ENCODE results near the gene CERT1.
A peak's percentile ranks its signal among the peaks of the same experiment; 100 is the strongest.
"Not testable (repeated sequence)": the region's sequence is repeated elsewhere in the genome, so short reads cannot be mapped to it uniquely, and the experiment has no call there.

The CERT1 gene

GRCh38 chr5:75348241-75348640 is 163.2 kb downstream of the CERT1 start:
- no peak for DNase-seq (ENCODE audit: low read depth, low spot score)

GRCh38 chr5:75342836-75343235 is 168.6 kb downstream of the CERT1 start:
- DNase-seq (ENCODE audit: low read depth, low spot score) = no peak

GRCh38 chr5:75341934-75342333 is 169.5 kb downstream of the CERT1 start:
- no peak for DNase-seq (ENCODE audit: low read depth, low spot score)

GRCh38 chr5:75340714-75341478 is 170.5 kb downstream of the CERT1 start:
- DNase-seq (ENCODE audit: low read depth, low spot score) = no peak

GRCh38 chr5:75338408-75338807 is 173.0 kb downstream of the CERT1 start:
- no peak for DNase-seq (ENCODE audit: low read depth, low spot score)

- DNase-seq (ENCODE audit: low read depth, low spot score) = no peak
These were observed 173.9 kb downstream of the CERT1 start for GRCh38 chr5:75337366-75338021.

- DNase-seq (ENCODE audit: low read depth, low spot score) = peak; percentile 100
These were observed 174.7 kb downstream of the CERT1 start, which contains the start of gene HMGCR for GRCh38 chr5:75336615-75337336. TSS of gene HMGCR (plus strand) at chr5:75337220. CDS start at chr5:75342606, 5,386 bp downstream.

- DNase-seq (ENCODE audit: low read depth, low spot score) = peak; percentile 79
These were observed 175.3 kb downstream of the CERT1 start for GRCh38 chr5:75335952-75336614.

- no peak for DNase-seq (ENCODE audit: low read depth, low spot score)
These were observed 175.9 kb downstream of the CERT1 start for GRCh38 chr5:75335486-75335885.

GRCh38 chr5:75334413-75334812 is 177.0 kb downstream of the CERT1 start:
- not testable (repeated sequence) for DNase-seq (ENCODE audit: low read depth, low spot score)

- not testable (repeated sequence) for DNase-seq (ENCODE audit: low read depth, low spot score)
These were observed 177.7 kb downstream of the CERT1 start for GRCh38 chr5:75333759-75334158.

GRCh38 chr5:75331095-75332090 is 180.0 kb downstream of the CERT1 start:
- no peak for DNase-seq (ENCODE audit: low read depth, low spot score)

- DNase-seq (ENCODE audit: low read depth, low spot score) = no peak
These were observed 181.0 kb downstream of the CERT1 start for GRCh38 chr5:75330404-75330803.

All from astrocyte of the hippocampus (primary cell).